Left renal pelvis (tissue), 4 donors: Measurements from ENCODE around the gene LEAP2. TPM values are rescaled to one million over a fixed set of nuclear protein-coding genes. Genes with fewer than 3 reads are reported as not detected.

Source experiments
- polyA plus RNA-seq, 4 donors: library from polyadenylated mRNA; unstranded; fragments of 120-200 nt; gene quantifications; one replicate each; pipeline ENCODE4 v1.2.1, GENCODE V29; 2013; ENCODE audit not compliant: insufficient read length in 4 of 4

LEAP2 gene
- polyA plus RNA-seq, 4 donors: 2.2 to 12.5 (median 6.6) TPM

Other genes starting within 250 kb of the LEAP2 start
- gene IL13, start 215.5 kb upstream of the LEAP2 start, polyA plus RNA-seq: under 1 TPM in 1 of 4 donors, not detected in 3; 0.15 TPM
- gene IL4, start 199.7 kb upstream of the LEAP2 start, polyA plus RNA-seq: under 1 TPM in 1 of 4 donors, not detected in 3; 0.46 TPM
- 10 to 100 TPM; 11.3 to 27.4 (median 23.5) TPM for gene KIF3A, start 136.1 kb upstream of the LEAP2 start, polyA plus RNA-seq
- 1 to 10 TPM; 1.1 to 3.8 (median 3.5) TPM for gene CCNI2, start 126.2 kb upstream of the LEAP2 start, polyA plus RNA-seq
- 10 to 100 TPM; 52.7 to 85.2 (median 83.8) TPM for gene SEPTIN8, start 96.4 kb upstream of the LEAP2 start, polyA plus RNA-seq
- gene SOWAHA, start 60.4 kb upstream of the LEAP2 start, polyA plus RNA-seq: 1 to 10 TPM in 3 of 4 donors, under 1 TPM in 1; 0.12 to 5.1 (median 4.8) TPM
- gene SHROOM1, start 43.0 kb upstream of the LEAP2 start, polyA plus RNA-seq: 10 to 100 TPM; 13.0 to 30.8 (median 21.7) TPM
- gene GDF9, start 7.2 kb upstream of the LEAP2 start, polyA plus RNA-seq: 1 to 10 TPM in 3 of 4 donors, under 1 TPM in 1; 0.53 to 2.9 (median 2.0) TPM
- 100 to 1,000 TPM; 132 to 229 (median 200) TPM for gene UQCRQ, start 7.0 kb upstream of the LEAP2 start, polyA plus RNA-seq
- gene AFF4, start 90.0 kb downstream of the LEAP2 start, polyA plus RNA-seq: 10 to 100 TPM; 60.5 to 73.1 (median 63.3) TPM
- 10 to 100 TPM; 29.9 to 37.5 (median 32.8) TPM for gene ZCCHC10, start 152.9 kb downstream of the LEAP2 start, polyA plus RNA-seq
- gene HSPA4, start 178.3 kb downstream of the LEAP2 start, polyA plus RNA-seq: 100 to 1,000 TPM in 3 of 4 donors, 10 to 100 TPM in 1; 78.2 to 159 (median 132) TPM